GM18861 (cell line): ENCODE measurements around the gene UTP3.
"Not testable (repeated sequence)": the region's sequence is repeated elsewhere in the genome, so short reads cannot be mapped to it uniquely, and the experiment has no call there.

Experiments used
- ATAC-seq: cut with Tn5 transposase; IDR thresholded peaks from one replicate; pipeline ENCODE4 v1.9.1; 2021; ENCODE audit not compliant: unreplicated experiment

UTP3 gene

DNA sequence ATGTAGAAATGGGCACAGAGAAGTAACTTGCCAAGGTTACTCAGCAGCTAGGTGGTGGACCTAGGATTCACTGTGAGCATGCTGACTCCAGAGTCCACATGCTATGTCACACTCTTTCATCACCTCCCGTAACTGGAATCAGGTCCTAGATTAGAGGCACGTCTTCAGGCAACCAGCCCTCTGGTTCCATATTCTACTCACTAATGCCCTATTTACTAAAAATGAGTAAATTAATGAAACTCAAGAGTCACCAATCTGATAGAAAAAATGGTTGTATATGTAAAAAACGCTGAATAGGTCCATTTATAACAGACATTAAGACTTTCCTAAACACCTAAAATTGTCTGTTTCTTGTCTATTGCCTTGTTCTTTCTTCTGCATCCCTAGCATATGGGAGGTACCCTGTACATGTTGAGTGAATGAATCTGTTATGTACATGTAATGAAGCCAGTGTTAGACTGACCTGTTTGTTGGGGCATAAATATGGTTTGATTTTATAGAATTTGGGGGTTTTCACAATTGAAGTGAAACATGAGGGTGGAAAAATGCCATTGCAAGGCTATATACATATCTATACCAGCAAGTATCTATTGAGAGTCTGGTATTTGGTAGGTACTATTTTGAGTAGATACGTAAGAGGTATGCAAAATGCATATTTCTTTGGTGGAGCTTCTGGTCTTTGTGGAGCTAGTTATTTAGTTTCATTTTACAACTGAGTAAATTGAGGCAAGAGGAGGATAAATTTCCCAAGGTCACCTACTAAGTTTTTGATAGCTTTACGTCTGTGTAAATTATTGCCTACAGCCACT lies 26.0 kb downstream of the UTP3 start:
- peak; percentile 50 for ATAC-seq

DNA sequence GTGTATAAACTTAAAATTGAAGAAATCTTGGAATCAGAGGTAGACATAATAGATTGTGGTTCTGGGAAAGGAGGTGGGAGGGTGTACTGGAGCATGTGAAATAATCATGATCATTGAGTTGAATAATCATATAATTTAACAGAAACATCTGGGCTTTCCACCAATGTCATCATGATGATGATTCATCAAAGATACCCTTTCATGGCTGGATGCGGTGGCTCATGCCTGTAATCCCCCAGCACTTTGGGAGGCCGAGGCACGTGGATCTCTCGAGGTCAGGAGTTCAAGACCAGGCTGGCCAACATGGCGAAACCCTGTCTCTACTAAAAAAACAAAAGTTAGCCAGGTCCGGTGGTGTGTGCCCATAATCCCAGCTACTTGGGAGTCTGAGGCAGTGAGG lies 26.8 kb downstream of the UTP3 start:
- ATAC-seq, result peak; percentile 6

DNA sequence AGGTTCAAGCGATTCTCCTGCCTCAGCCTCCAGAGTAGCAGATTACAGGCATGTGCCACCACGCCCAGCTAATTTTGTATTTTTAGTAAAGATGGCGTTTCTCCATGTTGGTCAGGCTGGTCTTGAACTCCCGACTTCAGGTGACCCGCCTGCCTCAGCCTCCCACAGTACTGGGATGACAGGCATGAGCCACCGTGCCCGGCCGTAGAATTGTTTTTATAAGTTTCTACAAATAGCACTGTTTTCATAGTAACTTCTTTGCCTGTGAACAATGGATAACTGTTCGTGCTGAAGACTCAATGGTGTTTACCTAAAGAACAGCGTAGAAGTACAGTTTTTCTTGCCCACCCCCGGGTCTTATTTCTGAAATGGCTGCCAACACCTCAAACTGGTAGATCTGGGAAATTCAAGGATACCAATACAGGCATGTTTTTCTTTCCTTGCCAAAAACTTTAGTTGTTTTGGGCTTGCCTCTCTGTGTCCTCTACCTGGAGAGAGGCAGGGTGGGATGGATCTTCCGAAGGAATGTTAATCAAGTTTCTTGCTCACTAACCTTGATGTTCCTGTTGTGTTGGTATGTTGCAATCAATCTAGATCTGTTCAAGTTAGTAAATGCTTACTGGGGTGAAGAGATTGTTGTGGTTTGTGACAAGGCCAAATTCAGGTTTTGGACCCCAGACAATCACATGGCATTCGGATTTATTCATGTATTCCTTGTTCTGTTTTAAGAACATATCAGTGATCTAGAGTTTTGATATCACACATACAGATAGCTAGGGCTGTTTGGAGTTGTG lies 30.7 kb downstream of the UTP3 start:
- no peak for ATAC-seq

DNA sequence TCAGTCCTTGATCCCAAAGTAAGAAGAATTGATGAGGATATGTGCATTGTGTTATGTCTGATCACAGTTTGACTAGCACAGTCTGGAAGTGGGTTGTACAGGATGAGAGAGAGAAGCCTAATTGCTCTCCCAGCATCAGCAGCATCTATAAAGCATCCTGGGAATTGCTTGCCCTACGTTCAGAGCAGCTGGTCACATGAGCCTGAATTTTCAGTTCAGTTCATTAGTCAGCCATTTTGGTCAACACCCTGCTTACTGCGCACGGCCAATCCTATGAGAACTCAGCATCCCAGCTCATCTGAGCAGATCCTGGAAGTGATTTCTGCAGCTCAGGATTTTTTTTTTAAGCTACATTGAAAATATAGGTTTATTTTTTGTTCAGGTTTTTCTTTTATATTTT lies 33.4 kb downstream of the UTP3 start, which contains the start of gene RUFY3:
Gene RUFY3, plus strand, starts transcription at position 218 of the 400 bp plus-strand sequence. CDS start 610 bp downstream, outside the sequence.
- ATAC-seq, result no peak

DNA sequence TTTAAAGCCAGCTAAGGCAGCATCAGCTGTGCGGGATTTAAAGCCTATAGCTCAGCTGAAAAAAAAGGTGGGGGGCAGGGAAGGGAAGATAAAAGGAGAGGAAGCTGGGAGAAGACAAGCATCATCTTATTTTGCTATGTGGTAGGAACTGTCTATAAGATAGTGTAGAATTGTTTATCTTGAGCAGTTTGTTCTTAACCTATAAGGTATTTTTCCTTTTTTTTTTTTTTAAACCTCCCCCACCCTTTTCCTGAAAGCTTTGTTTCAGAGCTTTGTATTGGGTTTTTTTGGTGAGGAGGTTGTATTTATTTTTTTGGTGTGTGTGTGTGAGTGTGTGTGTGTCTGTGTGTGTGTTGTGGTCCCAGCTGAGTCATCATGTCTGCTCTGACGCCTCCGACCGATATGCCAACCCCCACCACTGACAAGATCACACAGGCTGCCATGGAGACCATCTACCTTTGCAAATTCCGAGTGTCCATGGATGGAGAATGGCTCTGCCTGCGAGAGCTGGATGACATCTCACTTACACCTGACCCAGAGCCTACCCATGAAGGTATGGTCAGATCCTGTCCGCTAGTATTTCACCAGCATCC lies 34.0 kb downstream of the UTP3 start:
- no peak for ATAC-seq

DNA sequence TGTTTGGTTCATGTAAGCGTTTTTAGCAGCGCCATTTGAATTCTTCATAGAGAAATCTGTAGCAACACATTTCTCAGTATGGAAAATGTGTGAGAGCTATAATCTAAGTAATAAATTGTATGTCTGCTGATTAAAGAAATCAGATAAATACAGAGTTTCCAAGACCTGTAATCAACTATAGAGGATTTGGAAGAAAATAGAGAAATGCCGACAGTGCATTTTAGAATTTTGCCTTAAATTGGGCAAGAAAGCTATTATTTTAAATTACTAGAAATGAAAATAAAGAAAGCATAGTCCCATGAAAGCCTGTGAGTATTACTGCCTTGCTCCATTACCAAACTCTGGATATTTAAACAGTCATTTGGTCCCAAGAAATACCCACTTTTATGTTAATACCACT lies 36.1 kb downstream of the UTP3 start:
- no peak for ATAC-seq

DNA sequence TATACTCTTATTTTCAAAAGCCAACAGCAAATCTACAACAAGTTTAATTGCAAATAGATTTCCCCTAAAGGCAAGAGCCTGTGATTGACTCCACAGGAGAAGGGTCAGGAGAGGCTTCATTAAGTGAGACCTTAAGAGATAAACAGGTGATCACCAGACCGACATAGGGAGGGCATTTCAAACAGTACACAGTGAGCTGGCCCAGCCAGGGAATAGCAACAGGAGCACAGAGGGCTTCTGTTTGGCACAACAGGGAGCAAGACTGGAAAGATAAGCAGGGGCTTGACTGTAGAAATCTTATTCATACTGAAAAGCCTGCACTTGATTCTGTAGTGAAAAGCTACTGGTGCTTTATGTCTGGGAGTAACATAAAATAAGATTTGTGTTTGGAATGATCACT lies 37.3 kb downstream of the UTP3 start:
- no peak for ATAC-seq

DNA sequence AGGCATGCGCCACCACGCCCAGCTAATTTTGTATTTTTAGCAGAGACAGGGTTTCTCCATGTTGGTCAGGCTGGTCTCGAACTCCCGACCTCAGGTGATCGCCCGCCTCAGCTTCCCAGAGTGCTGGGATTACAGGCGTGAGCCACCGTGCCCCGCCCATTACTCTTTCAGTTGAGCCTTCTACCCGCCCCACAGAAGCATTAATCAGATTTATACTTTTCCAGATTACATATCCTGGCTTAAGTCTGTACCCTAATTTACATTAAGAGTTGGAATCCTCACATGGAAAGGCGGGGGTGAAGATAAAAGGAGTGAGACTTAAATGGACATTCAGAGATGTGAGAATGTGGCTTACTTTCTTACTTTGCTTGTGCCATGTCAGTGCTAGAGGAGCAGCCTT lies 38.2 kb downstream of the UTP3 start:
- not testable (repeated sequence) for ATAC-seq

DNA sequence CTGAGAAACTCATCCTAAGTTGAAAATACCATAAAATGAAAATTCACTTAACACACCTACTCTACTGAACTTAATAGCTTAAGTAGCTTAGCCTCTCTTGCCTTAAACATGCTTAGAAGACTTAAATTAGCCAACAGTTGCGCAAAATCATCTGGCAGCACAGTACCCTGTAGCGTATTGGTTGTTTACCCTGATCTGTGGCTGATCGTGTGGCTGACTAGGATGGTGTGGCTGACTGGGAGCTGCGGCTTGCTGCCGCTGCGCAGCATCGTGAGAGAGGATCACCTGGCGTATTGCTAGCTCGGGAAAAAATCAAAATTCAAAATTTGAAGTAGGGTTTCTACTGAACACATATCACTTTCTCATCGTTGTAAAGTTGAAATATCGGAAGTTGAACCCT lies 39.8 kb downstream of the UTP3 start:
- ATAC-seq, result no peak

DNA sequence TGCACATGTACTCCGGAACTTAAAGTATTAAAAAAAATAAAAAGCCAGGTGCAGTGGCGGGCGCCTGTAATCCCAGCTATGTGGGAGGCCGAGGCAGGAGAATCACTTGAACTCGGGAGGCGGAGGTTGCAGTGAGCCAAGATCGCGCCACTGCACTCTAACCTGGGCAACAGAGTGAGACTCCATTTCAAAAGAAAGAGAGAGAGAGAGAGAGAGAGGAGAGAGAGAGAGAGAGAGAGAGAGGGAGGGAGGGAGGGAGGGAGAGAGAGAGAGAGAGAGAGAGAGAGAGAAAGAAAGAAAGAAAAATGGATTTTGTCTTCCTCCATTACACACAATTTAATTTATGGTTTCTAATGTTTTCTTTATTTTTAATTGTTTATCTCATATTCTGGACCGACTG lies 44.5 kb downstream of the UTP3 start:
- not testable (repeated sequence) for ATAC-seq

DNA sequence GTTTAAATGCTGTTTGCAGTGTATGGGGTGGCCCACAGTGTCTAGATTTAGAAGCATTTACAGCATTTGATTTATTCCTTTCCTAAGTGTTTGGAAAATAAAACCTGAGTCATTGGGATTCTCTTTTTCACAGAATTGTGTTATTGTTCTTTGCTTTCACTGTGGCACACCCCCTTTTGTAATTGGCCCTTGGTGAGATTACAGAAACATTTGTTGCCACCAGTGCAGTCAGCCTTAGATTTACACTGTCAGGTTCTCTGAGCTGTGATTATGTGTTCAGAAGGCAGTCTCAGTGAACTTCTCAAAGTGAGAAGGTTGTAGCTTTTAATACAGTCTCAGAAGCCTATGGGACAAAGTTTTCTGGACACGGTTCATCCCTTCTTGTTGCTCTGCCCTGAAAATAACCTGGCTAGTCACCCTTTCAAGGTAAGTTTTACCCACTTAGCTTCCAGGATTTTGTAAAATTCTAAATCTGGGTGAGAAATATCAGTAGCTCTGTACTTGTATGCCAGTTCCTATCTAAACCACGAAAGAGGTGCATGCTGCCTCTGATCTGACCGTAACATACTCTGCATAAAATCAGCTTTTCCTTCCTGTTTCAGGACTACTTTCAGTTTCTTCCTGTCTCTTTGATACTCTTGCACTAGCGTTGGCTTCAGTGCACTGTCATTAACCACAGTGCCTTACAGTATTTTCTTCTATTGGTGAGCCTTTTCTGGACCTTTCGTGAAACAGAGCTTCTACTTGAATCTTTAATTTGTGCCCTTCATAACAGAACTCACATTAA lies 46.0 kb downstream of the UTP3 start:
- ATAC-seq, result peak; percentile 92

DNA sequence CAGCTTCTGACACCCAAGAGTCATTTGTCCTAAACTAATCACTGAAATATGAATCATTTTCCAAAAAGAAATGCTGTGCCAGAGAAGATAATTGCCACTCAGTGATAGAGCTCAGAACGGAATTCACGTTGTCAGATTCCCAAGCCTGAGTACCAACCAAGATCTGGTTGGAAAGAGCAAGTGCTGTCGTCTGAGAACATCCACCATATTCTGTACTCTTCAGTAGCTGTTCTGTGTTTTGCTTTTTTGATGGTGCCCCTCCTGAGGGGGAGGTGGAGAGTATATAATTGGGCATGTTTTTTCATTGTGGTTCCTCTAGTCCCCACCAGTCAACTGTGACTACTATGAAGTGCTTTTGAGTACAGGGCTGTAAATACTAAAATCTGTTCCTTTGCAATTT lies 46.6 kb downstream of the UTP3 start:
- ATAC-seq, result no peak

DNA sequence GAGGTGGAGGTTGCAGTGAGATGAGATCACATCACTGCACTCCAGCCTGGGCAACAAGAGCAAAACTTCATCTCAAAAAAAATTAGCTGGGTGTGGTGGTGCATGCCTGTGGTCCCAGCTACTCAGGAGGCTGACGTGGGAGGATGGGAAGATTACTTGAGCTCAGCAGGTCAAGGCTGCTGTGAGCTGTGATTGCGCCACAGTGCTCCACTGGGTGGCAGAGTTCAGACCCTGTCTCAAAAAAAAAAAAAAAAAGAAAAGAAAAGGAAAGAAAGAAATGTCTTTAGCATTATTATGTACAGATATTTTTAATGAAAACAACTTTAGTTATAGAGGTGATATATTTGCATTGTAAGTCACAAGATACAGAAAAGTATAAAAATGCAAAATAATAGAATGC lies 47.6 kb downstream of the UTP3 start:
- not testable (repeated sequence) for ATAC-seq

DNA sequence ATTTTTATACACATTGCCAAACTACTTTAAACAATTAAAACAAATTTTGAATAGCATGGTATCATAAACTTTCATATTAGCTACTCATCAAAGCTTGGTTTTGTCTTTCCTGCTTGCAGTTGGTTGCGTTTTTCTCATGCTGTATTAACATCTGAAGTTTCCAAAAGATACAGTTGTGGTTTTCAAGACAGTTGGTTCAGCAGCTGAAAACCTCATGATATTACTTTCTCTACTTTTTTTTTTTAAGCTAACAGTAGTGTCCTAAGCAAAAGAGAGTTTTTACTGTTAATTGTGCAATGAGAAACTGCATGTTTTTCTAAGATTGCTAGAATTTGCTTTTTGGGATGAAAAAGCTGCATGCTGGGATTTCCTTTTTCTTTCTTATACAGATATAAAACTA lies 48.7 kb downstream of the UTP3 start:
- ATAC-seq, result no peak

DNA sequence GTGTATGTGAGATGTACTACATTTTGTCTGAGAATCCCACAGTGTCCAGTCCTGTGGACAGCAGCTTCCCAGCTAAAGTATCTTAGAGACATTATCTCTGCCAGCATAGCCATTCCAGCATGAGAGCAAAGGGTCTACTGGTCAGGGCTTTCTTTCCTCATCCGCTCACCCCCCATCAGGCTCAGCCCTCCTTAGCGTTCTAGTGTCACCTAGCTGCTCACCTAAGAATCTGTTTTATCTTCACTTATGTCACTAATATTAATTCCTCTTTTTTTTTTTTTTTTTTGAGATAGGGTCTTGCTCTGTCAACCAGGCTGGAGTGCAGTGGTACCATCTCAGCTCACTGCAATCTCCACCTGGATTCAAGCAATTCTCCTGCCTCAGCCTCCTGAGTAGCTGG lies 49.1 kb downstream of the UTP3 start:
- ATAC-seq, result no peak

DNA sequence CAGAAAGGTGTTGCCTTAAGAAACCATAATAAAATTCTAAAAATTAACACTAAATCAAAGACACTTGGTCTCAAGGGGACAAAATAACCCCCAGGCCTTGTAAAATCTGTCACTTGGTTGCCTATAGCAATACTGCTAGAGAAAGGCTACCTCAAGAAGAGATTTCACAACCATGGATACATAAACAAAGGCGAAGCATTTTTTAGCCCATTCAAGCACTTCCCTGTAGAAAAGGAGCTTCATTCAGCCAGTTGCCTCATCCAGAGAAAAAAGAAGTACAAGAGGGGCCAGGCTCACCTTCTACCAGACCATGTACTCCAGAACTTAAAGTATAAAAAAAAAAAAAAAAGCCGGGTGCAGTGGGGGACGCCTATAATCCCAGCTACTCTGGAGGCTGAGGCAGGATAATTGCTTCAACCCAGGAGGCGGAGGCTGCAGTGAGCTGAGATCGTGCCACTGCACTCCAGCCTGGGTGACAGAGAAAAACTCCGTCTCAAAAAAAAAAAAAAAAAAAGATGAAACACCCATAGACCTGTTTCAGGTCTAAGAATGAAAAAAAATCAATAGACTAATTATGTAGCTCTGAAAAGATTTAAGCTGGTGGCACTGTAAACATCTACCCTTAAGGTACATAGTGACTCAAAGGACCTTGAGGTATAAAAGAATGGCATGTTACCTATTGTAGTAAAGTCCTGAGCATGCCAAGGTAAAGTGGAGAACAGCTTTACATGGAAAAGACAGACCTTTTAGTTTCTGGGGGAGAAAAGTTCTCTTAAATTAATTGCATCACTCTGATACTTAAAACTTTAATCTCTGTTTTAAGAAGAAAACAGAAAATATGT lies 51.4 kb downstream of the UTP3 start:
- ATAC-seq, result no peak
